AG09309 (cell line): ENCODE results near the gene EIF2B5.

Experiments
- DNase-seq: peaks from one replicate; pipeline ENCODE4 v3.0.0-alpha.2; 2010; ENCODE audit warnings: low read depth
- H3K4me3 ChIP-seq: 2 replicates; pipeline ENCODE4 v1.5.1; 2011; ENCODE audit warnings: mild to moderate bottlenecking, low read depth, low read length, moderate library complexity; ENCODE audit not compliant: control insufficient read depth
- CTCF ChIP-seq: IDR thresholded peaks from 2 replicates; pipeline ENCODE4 v1.5.1; 2011; ENCODE audit warnings: mild to moderate bottlenecking, low read depth, low read length, inconsistent platforms; ENCODE audit not compliant: insufficient read depth, control insufficient read depth; ENCODE audit errors: missing control alignments

Gene EIF2B5

GRCh38 chr3:184164648-184165330 is 29.6 kb downstream of the EIF2B5 start:
- no peak for TF ChIP-seq CTCF
- DNase-seq = no peak
- H3K4me3 ChIP-seq = no peak overlapping the region

- no peak for DNase-seq
- TF ChIP-seq CTCF = no peak
- H3K4me3 ChIP-seq = no peak overlapping the region
Measured at GRCh38 chr3:184165543-184165942, 30.4 kb downstream of the EIF2B5 start.

DNA sequence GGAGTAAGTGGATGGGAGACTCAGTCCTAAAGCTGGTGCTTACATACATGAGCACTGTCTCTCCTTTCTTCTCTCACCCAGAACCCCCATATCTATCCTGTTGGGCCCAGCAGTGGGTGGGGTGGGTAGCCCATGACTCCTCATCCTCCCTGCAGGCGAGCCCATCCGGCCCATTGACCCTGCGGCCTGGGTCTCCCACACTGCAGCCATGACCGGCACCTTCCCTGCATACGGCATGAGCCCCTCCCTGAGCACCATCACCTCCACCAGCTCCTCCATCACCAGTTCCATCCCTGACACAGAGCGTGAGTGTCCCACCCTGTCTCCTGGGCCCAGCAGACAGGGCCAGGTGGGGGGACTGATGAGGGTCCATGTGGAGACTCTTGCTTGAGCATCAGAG is 31.5 kb downstream of the EIF2B5 start:
- H3K4me3 ChIP-seq = no peak overlapping the region
- DNase-seq = no peak
- TF ChIP-seq CTCF = no peak

GRCh38 chr3:184167786-184168185 is 32.6 kb downstream of the EIF2B5 start:
- no peak for DNase-seq
- TF ChIP-seq CTCF = no peak
- no peak overlapping the region for H3K4me3 ChIP-seq

DNA sequence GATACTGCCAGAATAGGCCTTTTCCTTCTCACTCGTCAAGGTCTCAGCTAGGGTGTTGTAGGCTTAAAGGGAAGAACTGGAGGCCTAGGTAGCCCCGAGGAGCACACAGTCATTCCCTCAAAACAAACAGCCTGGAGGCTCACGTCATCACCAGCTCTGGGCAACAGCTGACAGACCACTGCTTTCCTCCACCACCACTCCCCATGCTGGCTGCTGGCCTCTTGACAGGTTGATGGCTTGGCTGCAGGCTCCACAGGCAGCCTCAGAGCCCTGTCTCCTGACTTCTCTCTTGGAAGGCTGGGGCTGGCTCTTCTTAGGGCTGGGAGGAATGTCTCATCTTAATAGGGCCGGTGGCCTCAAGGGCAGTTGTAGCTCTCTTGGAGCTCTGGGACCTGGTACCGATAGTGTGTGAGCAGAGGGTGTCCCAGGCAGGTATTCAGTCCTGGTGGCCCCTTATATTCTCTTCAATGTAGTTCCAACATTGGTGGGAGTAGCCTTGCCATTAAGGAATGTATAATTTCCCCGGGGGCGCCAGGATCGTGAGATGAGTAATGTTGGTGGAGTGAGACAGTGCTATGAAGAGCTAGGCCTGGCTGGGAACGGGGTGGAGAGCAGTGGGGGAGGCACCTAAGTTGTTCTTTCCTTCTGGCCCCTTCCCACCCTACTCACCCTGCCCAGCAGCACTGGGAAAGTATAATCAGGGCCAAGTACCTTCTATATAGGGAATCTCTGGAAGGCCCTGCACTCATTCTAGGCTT is 33.4 kb downstream of the EIF2B5 start:
- DNase-seq = no peak
- no peak for TF ChIP-seq CTCF
- no peak overlapping the region for H3K4me3 ChIP-seq

DNA sequence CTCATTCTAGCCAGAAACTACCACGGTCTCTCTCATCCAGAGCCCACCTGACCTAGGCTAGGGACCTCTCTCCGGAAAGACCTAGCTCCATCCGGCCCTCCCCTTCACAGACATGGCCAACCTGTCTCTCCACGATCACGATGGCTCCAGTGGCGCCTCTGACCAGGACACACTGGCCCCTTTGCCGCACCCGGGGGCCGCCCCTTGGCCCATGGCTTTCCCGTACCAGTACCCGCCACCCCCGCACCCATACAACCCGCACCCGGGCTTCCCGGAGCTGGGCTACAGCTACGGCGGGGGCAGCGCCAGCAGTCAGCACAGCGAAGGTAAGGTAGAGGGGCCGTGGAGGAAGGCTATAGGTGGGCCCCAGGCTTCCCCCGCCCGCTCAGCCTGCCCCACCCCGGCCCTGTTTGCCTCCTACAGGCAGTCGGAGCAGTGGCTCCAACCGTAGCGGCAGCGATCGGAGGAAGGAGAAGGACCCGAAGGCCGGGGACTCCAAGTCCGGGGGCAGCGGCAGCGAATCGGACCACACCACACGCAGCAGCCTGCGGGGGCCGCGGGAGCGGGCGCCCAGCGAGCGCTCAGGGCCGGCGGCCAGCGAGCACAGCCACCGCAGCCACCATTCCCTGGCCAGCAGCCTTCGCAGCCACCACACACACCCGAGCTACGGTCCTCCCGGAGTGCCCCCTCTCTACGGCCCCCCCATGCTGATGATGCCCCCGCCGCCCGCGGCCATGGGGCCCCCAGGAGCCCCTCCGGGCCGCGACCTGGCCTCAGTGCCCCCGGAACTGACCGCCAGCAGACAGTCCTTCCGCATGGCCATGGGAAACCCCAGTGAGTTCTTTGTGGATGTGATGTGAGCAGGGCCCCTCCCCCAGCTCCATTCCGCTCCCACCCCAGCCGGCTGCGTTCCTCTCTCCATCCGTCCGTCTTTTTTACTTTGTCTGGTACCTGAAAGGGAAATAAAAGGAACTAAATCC is 35.0 kb downstream of the EIF2B5 start:
- no peak for DNase-seq

More for the DNA sequence above, 35.0 kb downstream of the EIF2B5 start:
- H3K4me3 ChIP-seq = no peak overlapping the region
- no peak for TF ChIP-seq CTCF
